Measurements from ENCODE around the gene RCN2.

Gene RCN2

DNA sequence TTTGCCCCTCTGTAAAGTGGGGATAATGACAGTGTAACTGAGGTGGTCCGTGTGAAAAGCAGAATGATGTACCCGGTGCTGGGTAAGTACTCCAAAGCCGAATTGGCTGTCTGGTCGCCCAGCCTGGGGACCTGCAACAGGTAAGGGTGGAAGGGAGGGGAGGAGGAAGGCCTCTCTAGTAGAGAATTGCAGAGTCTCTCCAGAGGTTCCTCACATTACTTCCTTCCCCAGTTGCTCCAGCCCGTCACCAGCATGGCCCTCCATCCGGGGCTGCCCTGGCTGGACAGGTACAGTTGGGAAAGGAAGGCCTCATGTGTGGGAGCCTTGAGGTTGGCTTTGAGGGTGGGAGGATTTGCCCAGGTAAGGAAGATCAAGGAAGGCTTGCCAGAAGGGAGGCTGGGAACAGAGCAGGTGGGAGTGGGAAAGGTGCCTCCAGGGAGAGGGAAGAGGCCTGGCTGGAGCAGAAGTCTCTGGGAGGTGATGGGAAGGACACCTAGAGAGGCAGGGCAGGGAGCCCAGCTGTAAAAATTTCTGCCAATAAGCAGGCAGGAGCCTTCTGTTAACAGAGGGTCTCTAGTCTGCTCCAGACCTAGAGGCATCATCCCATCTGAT is 61.7 kb downstream of the RCN2 start:
- Histone ChIP-seq H3K4me3 (ENCODE audit: insufficient read depth, low read depth, low read length) (no peak overlapping the region), H3K9me3 (ENCODE audit: control insufficient read depth, low read length) (no peaks in the 10 kb centered on the region), H3K4me1 (ENCODE audit: control insufficient read depth, insufficient read depth, low read length) (no peaks in the 10 kb centered on the region), H3K27ac (ENCODE audit: insufficient read depth, low read depth, low read length, poor library complexity, severe bottlenecking) (no peak overlapping the region), H3K36me3 (ENCODE audit: control insufficient read depth, insufficient read depth, low read length) (no peaks in the 10 kb centered on the region), H3K27me3 (ENCODE audit: control insufficient read depth, insufficient read depth, low read length, poor library complexity, severe bottlenecking) (no peaks in the 10 kb centered on the region)
- 95 to 97% methylated on average over 6 of the region's 6 CpGs for WGBS, 2 experiments

DNA sequence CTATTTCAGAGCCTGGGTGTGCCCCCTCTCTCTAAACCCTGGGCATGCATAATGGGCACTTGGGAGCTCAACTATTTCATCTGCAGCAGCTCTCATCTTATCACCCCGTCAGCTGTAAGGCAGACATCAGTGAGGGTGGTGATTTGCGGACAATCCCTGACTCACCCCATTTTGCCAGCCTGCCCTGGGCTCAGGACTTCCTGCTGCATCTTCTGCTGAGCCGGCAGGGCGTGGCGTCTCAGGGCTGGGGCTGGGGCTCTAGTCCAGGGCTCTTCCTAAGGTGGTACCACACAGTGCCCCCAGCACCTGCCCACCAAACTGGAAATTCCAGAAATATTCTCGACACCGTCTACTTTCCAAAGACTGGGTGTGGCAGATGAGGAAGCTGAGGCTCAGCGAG is 62.5 kb downstream of the RCN2 start:
- H3K27me3 ChIP-seq (ENCODE audit: control insufficient read depth, insufficient read depth, low read length, poor library complexity, severe bottlenecking): no peaks in the 10 kb centered on the region
- no peaks in the 10 kb centered on the region for H3K36me3 ChIP-seq (ENCODE audit: control insufficient read depth, insufficient read depth, low read length)
- 94 to 96% methylated on average over 8 of the region's 8 CpGs for WGBS, 2 experiments
- no peaks in the 10 kb centered on the region for H3K4me1 ChIP-seq (ENCODE audit: control insufficient read depth, insufficient read depth, low read length)
- H3K27ac ChIP-seq (ENCODE audit: insufficient read depth, low read depth, low read length, poor library complexity, severe bottlenecking): no peak overlapping the region
- H3K9me3 ChIP-seq (ENCODE audit: control insufficient read depth, low read length): no peaks in the 10 kb centered on the region
- H3K4me3 ChIP-seq (ENCODE audit: insufficient read depth, low read depth, low read length): no peak overlapping the region

DNA sequence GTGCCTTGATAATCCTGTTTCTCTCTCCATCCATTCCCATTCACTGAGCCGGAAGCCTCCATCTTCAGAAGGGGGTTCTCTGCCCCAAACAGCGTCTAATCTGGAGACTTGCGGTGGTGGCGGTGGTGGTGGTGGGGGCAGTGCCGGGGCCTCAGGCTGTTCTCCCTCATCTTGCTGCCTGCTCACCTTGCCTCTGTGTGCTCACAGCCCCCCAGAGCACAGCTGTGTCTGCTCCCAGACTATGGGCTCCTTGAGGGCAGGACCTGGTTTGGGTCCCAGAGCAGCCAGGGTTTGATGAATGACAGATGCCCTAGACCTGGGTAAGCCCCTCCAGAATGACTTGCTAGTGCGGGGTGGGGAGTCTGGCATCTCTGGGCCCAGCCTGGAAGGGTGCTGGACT is 62.9 kb downstream of the RCN2 start:
- H3K36me3 ChIP-seq (ENCODE audit: control insufficient read depth, insufficient read depth, low read length): no peaks in the 10 kb centered on the region
- H3K27ac ChIP-seq (ENCODE audit: insufficient read depth, low read depth, low read length, poor library complexity, severe bottlenecking): no peak overlapping the region
- no peaks in the 10 kb centered on the region for H3K9me3 ChIP-seq (ENCODE audit: control insufficient read depth, low read length)
- no peaks in the 10 kb centered on the region for H3K4me1 ChIP-seq (ENCODE audit: control insufficient read depth, insufficient read depth, low read length)
- no peak overlapping the region for H3K4me3 ChIP-seq (ENCODE audit: insufficient read depth, low read depth, low read length)
- 95 to 96% methylated on average over 6 of the region's 6 CpGs for WGBS, 2 experiments
- no peaks in the 10 kb centered on the region for H3K27me3 ChIP-seq (ENCODE audit: control insufficient read depth, insufficient read depth, low read length, poor library complexity, severe bottlenecking)

DNA sequence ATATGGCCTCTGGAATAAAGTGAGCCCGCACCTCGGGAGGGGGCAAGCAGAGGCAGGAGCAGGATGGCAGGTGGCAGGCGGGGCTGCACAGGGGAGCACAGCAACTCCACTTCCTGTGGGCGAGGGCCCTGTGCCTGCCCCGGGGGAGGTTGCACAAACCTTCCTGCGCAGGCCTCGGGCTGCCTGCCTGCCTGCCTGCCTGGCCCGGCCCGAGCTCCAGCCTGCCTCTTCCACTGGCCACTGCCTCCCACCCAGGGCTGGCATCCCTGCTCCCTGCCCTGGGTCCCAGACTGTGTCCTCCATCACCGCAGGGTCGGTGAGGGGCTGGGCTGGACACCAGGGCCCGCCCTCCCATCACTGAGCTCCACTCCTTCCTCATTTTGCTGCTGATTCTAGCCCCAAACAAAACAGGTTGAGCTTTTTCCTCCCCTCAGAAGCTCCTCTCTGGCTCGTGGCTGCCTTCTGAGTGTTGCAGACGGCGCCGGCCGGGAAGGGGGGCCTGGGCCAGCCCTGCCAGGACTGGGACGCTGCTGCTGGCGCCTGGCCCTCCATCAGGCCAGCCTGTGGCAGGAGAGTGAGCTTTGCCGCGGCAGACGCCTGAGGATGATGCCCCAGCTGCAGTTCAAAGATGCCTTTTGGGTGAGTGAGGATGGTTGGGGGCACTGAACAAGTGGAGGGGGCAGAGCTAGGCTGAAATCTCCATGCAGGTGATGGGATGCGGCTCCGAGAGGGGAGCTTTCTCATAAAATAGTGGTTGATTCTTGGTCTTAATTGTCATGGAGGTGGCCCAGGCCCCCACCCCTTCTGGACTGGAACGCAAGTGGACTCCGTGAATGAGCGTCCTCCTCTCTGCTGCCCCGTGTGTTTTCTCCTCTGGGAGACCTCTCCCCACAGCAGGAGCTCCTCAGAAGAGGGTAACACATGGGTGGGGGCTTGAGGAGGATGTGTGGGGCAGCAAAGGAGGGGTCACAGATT is 63.7 kb downstream of the RCN2 start, which contains the start of gene PSTPIP1:
TSS of gene PSTPIP1 (plus strand) at position 156 of the 975 bp plus-strand sequence. CDS start at position 604, 448 bp downstream.
- Histone ChIP-seq H3K36me3 (ENCODE audit: control insufficient read depth, insufficient read depth, low read length) (no peaks in the 10 kb centered on the region), H3K4me1 (ENCODE audit: control insufficient read depth, insufficient read depth, low read length) (no peaks in the 10 kb centered on the region), H3K4me3 (ENCODE audit: insufficient read depth, low read depth, low read length) (no peak within 1 kb of the TSS), H3K27ac (ENCODE audit: insufficient read depth, low read depth, low read length, poor library complexity, severe bottlenecking) (no peak within 1 kb of the TSS), H3K27me3 (ENCODE audit: control insufficient read depth, insufficient read depth, low read length, poor library complexity, severe bottlenecking) (no peaks in the 10 kb centered on the region), H3K9me3 (ENCODE audit: control insufficient read depth, low read length) (no peaks in the 10 kb centered on the region)
- WGBS, 2 experiments: 88% methylated on average over 28 of the region's 28 CpGs

DNA sequence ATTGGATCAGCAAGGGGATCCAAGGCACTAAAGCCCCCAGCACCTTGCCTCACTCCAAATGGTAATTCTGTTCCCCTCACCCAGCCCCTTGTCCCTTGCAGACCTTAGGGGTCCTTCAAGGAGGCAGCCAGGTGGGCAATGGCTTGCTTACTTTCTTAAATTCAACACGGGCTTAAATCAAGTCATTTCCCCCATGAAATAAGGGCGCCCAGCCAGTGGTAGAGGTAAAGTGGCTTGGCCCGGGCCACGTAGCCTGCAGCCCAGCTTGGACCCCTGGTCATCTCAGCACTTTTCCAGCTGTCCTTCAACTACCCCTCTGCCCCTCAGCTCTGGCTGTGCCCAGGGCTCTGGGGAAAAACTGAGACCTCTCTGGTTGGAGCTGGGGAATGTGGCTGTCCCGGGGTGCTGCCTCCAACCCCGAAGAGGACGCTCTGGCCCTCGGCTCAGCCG is 64.6 kb downstream of the RCN2 start:
- Histone ChIP-seq H3K4me3 (ENCODE audit: insufficient read depth, low read depth, low read length) (no peak overlapping the region), H3K9me3 (ENCODE audit: control insufficient read depth, low read length) (no peaks in the 10 kb centered on the region), H3K36me3 (ENCODE audit: control insufficient read depth, insufficient read depth, low read length) (no peaks in the 10 kb centered on the region), H3K27ac (ENCODE audit: insufficient read depth, low read depth, low read length, poor library complexity, severe bottlenecking) (no peak overlapping the region), H3K4me1 (ENCODE audit: control insufficient read depth, insufficient read depth, low read length) (no peaks in the 10 kb centered on the region), H3K27me3 (ENCODE audit: control insufficient read depth, insufficient read depth, low read length, poor library complexity, severe bottlenecking) (no peaks in the 10 kb centered on the region)
- 78 to 85% methylated on average over 9 of the region's 9 CpGs for WGBS, 2 experiments

DNA sequence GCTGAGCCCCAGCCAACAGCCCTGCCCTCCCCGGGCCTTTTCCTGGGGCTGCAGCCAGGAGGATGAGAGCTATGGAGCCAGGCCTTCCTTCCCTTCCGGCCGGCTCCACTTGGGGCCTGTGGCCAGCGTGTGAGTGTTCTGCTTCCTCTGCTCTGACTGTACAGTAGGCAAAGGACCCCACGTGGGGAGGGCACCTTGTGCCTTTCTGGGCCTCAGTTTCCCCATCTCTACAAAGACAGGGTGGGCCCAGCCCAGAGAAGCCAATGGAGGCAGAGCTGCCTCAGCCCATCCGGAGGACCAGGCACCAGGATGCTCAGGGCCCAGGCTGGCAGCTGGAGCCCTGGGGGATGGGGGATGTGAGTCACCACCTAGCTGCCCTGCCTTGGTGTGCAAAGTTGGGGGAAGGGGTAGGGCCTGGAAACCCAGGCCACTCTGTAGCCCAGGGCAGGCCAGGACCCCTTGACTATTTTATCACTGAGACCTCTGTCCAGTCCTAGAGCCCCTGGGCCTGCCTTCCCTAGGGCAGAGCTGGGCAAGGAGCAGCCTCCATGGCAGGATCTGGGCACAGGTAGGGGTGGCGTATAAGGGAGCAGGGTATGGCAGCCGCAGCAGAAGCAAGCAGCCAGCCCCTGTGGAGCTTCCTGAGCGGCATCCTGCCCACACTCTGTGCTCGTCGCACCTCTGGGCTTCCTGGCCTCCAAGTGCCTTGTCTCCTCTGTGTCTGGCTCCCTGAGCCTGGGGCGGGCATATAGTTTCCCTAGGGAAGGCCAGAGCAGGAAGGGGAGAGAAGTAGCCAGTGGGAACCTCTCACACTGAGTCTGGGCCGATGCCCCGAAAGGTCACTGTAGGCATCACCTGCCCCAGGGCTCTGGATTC is 65.2 kb downstream of the RCN2 start:
- 91 to 92% methylated on average over 14 of the region's 14 CpGs for WGBS, 2 experiments
- H3K4me3 ChIP-seq (ENCODE audit: insufficient read depth, low read depth, low read length): no peak overlapping the region
- H3K27me3 ChIP-seq (ENCODE audit: control insufficient read depth, insufficient read depth, low read length, poor library complexity, severe bottlenecking): no peaks in the 10 kb centered on the region
- no peaks in the 10 kb centered on the region for H3K4me1 ChIP-seq (ENCODE audit: control insufficient read depth, insufficient read depth, low read length)
- no peaks in the 10 kb centered on the region for H3K9me3 ChIP-seq (ENCODE audit: control insufficient read depth, low read length)
- H3K27ac ChIP-seq (ENCODE audit: insufficient read depth, low read depth, low read length, poor library complexity, severe bottlenecking): no peak overlapping the region
- no peaks in the 10 kb centered on the region for H3K36me3 ChIP-seq (ENCODE audit: control insufficient read depth, insufficient read depth, low read length)

DNA sequence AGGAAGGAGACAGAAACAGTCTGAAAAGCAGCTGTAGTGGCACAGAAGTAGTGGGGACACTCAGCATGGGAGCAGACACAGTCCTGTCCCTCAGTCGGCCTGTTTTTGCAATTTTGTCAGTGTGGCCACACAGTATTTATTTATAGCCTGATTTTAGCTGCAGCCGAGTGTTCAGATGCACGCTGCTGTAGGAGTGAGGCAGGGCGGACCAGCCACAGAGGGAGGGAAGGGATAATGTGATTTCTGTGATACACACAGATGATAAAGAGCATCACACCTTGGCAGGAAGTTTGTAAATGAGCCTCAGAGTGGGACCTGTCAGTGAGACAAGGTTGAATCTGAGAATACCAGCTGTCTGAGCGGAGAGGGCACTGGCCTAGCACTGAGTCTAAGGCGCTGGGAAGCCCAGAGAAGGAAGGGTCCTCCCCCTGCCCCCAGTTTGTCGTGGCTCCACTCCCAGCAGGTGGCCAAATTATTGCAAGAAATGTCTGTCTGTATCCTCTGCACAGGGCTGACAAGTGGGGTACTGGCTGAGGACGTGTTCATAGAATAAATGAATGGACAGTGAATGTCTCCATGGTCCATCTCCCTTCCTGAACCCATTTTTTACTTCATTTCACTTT is 67.2 kb downstream of the RCN2 start:
- H3K9me3 ChIP-seq (ENCODE audit: control insufficient read depth, low read length): no peaks in the 10 kb centered on the region
- H3K4me1 ChIP-seq (ENCODE audit: control insufficient read depth, insufficient read depth, low read length): no peaks in the 10 kb centered on the region
- no peaks in the 10 kb centered on the region for H3K27me3 ChIP-seq (ENCODE audit: control insufficient read depth, insufficient read depth, low read length, poor library complexity, severe bottlenecking)
- H3K27ac ChIP-seq (ENCODE audit: insufficient read depth, low read depth, low read length, poor library complexity, severe bottlenecking): no peak overlapping the region
- 87 to 88% methylated on average over 7 to 8 of the region's 8 CpGs for WGBS, 2 experiments
- no peaks in the 10 kb centered on the region for H3K36me3 ChIP-seq (ENCODE audit: control insufficient read depth, insufficient read depth, low read length)
- H3K4me3 ChIP-seq (ENCODE audit: insufficient read depth, low read depth, low read length): no peak overlapping the region

DNA sequence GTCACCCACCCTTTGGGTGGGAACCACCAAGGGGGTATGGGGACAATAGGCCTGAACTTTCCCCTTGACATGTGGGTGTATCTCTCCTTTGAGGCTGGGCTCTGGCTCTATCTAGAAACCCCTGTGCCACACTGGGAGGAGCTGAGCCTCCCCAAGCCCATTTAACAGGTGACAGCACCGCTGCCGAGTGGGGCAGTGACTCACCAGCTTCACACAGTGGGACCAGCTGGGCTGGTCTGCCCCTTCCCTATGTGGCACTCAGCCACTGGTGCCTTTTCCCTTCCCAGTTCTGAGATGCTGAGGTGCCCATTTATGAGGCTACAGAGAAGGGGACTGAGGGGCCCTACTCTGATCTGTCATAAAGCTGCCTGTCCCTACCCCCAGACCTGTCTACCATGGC is 68.4 kb downstream of the RCN2 start:
- Histone ChIP-seq H3K36me3 (ENCODE audit: control insufficient read depth, insufficient read depth, low read length) (no peaks in the 10 kb centered on the region), H3K4me1 (ENCODE audit: control insufficient read depth, insufficient read depth, low read length) (no peaks in the 10 kb centered on the region), H3K4me3 (ENCODE audit: insufficient read depth, low read depth, low read length) (no peak overlapping the region), H3K27ac (ENCODE audit: insufficient read depth, low read depth, low read length, poor library complexity, severe bottlenecking) (no peak overlapping the region), H3K27me3 (ENCODE audit: control insufficient read depth, insufficient read depth, low read length, poor library complexity, severe bottlenecking) (no peaks in the 10 kb centered on the region), H3K9me3 (ENCODE audit: control insufficient read depth, low read length) (no peaks in the 10 kb centered on the region)
- WGBS, 2 experiments: 84 to 86% methylated on average over 2 of the region's 2 CpGs

DNA sequence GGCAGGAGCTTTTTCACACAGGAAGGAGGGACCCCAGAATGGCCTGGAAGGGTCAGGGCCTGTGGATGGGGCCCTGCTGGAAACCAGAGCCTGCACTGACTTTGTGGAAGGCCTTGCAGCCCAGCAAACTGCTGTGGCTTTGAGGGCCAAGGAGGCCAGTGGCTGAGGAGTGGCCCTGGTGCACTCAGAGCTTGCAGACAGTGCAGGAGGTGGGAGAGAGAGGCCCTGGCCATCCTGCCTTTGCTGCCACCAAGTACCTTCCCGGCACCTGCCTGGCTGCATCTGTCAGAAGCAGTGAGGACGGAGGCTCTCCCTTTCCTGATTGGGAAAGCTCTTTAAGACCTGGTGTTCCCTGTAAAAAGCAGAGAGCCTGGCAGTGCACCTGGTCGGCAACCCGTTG is 69.8 kb downstream of the RCN2 start:
- H3K27me3 ChIP-seq (ENCODE audit: control insufficient read depth, insufficient read depth, low read length, poor library complexity, severe bottlenecking): no peaks in the 10 kb centered on the region
- WGBS, 2 experiments: 90% methylated on average over 4 of the region's 4 CpGs
- no peaks in the 10 kb centered on the region for H3K36me3 ChIP-seq (ENCODE audit: control insufficient read depth, insufficient read depth, low read length)
- H3K4me3 ChIP-seq (ENCODE audit: insufficient read depth, low read depth, low read length): no peak overlapping the region
- H3K9me3 ChIP-seq (ENCODE audit: control insufficient read depth, low read length): no peaks in the 10 kb centered on the region
- no peak overlapping the region for H3K27ac ChIP-seq (ENCODE audit: insufficient read depth, low read depth, low read length, poor library complexity, severe bottlenecking)
- H3K4me1 ChIP-seq (ENCODE audit: control insufficient read depth, insufficient read depth, low read length): no peaks in the 10 kb centered on the region

All from ectodermal cell (in vitro differentiated cells).